GM18867 (cell line): ENCODE measurements around the gene LYPD5.
"Not testable (repeated sequence)": the region's sequence is repeated elsewhere in the genome, so short reads cannot be mapped to it uniquely, and the experiment has no call there.

Experiments
- ATAC-seq: cut with Tn5 transposase; IDR thresholded peaks from one replicate; pipeline ENCODE4 v1.9.1; 2021; ENCODE audit warnings: mild to moderate bottlenecking, moderate library complexity; ENCODE audit not compliant: unreplicated experiment

LYPD5 gene, protein sequence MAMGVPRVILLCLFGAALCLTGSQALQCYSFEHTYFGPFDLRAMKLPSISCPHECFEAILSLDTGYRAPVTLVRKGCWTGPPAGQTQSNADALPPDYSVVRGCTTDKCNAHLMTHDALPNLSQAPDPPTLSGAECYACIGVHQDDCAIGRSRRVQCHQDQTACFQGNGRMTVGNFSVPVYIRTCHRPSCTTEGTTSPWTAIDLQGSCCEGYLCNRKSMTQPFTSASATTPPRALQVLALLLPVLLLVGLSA

DNA sequence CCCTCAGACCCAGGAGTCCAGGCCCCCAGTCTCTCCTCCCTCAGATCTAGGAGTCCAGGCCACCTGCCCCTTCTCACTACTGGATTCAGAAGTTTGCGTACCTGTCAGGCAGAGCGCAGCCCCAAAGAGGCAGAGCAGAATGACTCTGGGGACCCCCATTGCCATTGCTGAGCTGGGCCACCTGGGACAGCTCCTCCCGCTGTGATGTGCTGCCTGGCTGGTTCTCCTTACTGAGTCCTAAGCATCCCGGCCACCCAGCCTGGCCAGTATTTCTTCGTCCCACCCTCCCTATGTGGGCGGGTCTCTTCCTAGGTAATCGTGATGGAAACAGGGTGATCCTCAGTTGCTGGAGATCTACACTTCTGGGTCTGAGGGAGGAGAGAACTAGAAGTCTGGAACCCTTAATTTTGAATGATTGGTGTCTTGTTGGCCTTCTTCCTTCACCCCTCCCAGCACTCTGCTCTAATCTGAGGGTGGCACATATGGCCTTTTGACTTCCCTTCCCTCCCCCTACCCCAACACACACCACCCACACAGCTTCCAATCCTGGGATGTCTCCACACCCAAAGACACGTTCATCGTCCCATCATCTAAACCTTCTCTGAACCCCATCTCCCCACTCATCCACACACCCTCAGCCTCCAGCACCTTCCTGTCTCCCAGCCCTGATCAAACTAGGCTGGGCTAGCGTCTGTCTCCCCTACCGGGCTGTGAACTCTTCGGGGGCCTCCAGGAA is at the start of gene LYPD5:
LYPD5 (minus strand) TSS at position 232 of the 736 bp plus-strand sequence; CDS start at position 165, 67 bp downstream.
- ATAC-seq: no peak

DNA sequence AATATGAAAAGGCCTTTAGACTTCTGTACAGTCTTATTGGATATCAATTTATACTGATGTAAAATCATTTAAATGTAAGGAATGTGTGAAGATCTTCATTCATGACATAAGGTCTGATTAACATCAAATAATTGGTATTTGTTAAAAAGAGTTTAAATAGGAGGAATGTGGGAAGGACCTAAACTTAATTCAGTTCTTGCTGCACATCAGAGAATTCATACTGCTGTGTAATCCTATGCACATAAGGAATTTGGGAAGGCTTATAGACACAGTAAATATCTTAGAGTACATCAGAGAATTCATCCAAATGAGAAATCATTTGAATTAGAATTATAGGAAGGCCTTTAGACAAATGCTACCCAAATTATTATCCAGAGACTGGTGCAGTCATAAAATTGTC is 46.6 kb upstream of the LYPD5 start:
- no peak for ATAC-seq

DNA sequence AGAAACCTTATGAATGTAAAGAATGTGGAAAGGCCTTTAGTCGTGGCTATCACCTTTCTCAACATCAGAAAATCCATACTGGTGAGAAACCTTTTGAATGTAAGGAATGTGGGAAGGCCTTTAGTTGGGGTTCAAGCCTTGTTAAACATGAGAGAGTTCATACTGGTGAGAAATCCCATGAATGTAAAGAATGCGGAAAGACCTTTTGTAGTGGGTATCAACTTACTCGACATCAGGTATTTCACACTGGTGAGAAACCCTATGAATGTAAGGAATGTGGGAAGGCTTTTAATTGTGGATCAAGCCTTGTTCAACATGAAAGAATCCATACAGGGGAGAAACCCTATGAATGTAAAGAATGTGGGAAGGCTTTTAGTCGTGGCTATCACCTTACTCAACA is 45.6 kb upstream of the LYPD5 start:
- no peak for ATAC-seq

DNA sequence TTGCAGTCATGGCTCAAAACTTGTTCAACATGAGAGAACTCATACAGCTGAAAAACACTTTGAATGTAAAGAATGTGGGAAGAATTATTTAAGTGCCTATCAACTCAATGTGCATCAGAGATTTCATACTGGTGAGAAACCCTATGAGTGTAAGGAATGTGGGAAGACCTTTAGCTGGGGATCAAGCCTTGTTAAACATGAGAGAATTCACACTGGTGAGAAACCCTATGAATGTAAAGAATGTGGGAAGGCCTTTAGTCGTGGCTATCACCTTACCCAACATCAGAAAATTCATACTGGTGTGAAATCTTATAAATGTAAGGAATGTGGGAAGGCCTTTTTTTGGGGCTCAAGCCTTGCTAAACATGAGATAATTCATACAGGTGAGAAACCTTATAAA is 45.0 kb upstream of the LYPD5 start:
- ATAC-seq: no peak

DNA sequence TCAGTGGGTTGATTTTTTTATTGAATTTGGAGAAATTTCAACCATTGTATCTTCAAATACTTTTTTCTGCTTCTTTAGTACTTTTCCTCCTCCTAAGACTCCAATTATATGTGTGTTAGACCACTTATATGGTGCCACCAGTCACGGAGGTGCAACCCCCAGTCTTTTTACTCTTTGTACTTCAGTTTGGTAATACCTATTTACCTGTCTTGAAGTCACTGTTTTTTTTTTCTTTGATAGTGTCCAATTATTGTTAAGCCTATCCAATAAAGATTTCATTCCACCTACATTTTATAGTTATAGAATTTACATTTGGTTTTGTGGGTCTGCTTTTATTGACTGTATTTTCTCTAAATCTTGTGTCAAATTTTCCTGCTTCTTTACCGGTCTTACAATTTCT is 39.8 kb upstream of the LYPD5 start:
- ATAC-seq: no peak

DNA sequence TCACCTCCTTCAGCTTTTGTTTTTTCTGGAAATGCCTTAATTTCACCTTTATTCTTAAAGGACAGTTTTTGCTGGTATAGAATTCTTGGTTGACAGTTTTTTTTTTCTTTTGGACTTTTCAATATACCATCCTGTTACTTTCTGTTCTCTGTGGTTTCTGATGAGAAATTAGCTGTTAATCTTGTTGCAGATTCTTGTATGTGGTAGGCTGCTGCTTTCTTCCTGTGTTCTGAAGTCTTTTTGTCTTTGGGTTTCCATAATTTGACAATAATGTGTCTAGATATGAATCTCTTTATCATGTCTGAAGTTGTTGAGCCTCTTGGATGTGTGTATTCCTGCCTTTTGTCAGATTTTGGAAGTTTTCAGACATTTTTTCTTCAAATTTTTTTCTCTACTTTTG is 36.9 kb upstream of the LYPD5 start:
- ATAC-seq: no peak

DNA sequence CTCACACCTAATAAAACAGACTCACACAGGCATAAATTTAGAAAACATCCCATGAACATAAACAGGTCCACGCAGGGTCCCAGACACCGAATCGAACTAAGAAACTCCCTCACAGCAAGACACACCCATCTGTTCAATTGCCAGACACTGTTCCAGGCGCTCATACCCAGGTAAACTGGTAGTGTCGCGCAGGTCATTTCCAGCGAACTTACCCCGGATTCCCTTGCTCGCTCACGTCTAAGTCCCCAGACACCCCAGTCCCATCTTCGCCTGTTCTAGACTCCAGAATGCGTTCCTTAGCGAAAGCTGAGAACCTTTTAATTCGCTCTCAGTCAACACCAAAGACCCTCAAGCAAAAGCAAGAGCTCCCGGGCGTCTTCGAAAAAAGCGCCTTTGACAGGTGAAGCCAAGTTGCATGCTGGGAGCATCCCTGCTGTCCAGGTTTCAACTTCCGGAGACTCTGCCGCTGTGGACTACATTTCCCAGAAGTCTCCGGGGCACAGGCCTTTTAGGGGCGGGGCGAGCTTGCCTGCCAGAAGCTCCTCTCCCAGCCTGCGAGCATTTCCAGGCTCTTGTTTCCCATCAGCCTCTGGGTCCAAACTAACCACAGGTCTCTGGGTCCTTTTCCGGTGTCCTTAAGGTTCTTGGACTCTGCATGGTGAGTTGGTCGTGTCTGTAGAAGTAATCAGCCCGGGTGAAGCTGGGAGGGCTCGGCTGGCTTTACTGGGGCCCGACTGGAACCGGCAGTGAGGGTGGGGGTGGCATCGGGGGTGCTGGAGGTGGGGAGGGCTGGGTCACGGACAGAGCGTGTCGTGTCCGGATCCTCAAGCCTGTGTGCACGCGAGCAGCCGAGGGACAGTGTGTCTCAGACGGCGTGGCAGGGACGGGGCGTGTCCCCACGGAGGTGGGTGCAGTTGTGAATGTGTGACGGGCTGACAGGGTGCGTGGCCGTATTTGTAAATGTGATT is 24.8 kb upstream of the LYPD5 start, which contains the start of gene ZNF283:
ZNF283 (plus strand) TSS at position 535 of the 968 bp plus-strand sequence. CDS start 6,184 bp downstream, outside the sequence.
- ATAC-seq: peak; percentile 80

DNA sequence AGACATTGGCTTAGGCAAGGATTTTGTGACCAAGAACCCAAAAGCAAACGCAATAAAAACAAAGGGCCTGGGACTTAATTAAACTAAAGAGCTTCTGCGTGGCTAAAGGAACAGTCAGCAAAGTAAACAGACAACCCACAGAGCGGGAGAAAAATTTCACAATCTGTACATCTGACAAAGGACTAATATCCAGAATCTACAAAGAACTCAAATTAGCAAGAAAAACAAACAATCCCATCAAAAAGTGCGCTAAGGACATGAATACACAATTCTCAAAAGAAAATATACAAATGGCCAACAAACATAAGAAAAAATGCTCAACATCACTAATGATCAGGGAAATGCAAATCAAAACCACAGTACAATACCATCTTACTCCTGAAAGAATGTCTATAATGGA is 22.3 kb upstream of the LYPD5 start:
- not testable (repeated sequence) for ATAC-seq

DNA sequence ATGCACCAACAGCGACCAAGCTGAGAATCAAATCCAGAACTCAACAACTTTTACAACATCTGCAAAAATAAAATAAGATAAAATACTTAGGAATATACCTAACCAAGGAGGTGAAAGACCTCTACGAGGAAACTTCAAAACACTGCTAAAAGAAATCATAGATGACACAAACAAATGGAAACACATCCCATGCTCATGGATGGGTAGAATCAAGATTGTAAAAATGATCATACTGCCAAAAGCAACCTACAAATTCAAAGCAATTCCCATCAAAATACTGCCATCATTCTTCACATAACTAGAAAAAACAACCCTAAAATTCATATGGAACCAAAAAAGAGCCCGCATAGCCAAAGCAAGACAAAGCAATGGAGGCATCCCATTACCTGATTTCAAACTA is 21.6 kb upstream of the LYPD5 start:
- ATAC-seq: not testable (repeated sequence)

DNA sequence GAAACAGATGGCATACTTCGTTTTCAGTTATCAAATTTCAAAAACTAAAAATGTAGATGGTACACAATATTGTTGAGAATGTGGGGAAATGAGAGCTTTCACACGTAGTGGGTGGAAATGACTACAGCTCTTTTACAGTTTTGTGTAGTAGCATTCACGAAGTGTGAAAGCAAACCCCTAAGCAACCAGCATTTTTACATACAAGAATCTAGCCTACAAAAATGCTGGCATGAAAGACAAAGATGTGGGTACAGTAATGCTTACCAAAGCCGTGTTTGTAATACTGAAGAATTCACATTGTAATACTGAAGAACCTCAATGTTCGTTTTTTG is 18.6 kb upstream of the LYPD5 start:
- no peak for ATAC-seq

DNA sequence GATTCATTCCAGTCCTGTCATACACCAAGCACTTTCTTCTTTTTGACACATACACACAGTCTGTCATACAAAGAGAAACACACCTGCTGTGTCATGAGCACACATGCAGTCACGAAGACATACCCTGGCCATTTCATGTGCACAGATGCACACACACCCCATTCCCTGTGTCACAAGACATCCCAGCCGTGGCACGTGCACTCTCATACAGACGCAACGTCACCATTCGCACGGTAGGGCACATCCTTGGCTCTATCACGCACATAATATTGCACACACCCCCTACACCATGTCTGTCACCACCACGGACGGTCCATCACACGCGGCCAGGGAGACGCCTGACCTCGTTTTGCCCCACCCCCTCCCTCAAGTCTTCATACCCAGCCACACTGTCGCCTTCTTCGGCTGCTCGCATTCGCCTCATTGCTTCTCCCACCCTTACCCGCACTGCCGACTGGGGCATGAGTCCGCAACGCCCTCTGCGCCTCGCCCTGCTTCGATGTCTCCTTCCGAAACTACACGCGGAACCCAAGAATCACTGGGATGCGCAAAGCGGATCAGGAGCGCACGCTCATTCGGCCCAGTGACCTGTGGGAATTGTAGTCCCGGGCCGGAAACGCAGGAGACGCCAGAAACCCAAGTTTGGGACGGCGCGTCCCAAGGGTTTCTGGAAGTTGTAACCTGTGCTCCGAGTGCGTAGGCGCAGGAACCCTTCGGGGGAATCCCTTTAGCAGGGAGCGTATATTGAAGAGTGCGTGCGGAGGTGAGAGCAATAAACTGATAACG is 18.0 kb upstream of the LYPD5 start:
- no peak for ATAC-seq

DNA sequence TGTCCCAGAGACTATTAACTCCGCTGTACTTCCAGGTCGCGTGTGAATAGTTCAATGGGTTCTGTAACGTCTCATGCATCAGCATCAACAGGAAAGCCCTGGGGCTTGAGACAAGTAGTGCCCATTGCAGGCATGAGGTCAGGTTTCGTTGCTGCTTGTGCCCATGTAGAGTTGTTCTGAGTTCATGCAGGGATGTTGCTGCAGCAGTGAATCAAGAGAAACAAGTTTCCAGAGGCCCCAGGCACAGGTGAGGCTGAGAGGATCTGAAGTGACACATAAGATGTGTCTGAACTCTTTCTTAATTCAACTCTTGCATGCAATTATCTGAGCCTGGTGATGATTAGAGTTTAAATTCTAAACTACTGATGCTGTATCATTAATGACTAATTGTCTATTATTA is 16.3 kb upstream of the LYPD5 start:
- ATAC-seq: no peak

DNA sequence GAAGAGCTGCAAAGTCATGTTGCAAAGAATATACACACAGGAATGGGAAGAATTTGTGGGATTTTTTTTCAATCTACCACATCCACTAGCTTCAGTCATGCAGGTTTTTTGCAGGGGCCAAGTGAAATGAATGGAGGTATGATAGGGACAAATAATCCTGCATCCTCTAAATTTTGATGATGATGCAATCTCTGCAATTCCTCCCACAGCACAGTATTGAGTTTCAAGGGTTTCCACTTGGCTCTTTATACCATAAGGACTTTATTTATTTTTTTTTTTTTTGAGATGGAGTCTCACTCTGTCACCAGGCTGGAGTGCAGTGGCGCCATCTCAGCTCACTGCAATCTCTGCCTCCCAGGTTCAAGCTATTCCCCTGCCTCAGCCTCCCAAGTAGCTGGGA is 15.2 kb upstream of the LYPD5 start:
- ATAC-seq: not testable (repeated sequence)

DNA sequence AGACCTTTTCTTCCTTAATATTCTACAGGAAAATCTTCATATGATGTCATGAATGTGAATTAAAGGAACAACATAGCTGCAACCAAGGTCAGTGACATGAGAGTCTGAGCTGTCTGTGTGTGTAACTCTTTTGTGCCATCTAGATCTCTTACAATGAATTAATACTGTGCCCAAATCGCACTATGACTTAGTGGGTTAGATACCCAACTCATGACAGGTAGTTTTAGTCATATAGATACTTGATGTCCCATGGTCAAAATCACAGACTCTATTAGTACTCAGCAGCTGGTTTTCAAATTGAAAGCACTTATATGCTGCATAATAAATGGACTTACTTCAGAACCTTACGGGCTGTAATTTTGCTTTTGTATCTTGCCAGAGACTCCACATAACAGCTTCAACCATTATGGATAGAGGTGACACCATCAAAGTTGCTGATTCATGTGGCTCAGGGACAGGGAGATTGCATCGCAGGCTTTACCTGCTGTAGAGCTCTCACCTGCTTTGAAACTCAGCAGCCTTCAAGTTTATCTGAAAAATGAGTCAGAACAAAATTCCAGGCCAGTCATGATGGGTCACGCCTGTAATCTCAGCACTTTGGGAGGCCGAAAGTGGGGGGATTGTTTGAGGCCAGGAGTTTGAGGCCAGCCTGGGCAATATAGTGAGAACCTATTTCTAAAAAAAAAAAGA is 12.6 kb upstream of the LYPD5 start:
- ATAC-seq: no peak

DNA sequence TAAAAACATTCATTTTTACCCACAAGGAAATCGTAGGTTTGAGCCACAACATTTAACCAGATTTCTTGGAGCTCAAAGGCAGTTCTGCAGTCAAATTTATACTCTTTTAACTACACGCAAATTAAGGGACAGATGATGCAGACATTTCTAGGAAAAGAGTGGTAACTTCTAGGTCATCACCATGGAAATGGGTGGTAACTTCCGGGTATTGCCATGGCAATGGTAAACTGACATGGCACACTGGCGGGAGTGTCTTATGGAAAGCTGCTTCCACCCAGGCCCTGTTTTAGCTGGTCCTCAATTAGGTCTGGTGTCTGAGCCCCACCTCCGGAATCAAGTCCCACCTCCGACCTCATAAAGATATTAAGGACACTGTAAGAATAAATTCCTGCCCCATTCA is 10.4 kb upstream of the LYPD5 start:
- no peak for ATAC-seq

DNA sequence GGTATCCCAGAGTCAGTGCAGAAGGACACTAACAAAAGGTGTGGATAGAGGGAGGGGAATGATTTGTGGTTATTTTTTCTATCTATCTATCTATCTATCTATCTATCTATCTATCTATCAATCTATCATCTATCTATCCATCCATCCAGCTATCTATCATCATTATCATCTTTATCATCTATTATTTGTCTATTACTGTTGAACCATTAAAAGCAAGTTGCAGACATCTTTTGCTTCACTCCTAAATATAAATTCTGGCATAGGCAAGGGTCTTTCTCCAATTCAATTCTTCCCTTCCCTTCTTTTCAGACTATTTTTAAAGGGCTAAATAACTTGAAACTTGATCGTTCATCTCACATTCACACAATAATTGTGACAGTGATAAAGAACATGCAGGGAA is 10.0 kb upstream of the LYPD5 start:
- ATAC-seq: no peak

DNA sequence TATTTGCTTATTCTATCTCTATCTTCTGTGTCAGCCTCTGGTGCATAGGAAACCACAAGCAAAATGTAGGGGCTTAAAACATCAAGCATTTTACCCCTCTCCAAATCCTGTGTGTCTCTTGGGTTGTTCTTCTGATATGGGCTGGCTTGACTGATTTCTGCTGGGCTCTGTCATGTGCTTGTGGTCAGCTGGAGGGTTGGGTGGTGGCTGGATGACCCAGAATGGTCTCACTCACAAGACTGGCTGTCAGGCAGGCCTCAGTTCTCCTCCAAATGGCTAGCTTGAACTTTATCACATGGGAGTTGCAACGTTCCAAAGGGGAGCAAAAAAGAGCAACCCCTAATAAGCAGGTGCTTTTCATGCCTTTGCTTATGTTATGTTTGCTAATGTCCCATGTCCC is 9.6 kb upstream of the LYPD5 start:
- ATAC-seq: no peak

DNA sequence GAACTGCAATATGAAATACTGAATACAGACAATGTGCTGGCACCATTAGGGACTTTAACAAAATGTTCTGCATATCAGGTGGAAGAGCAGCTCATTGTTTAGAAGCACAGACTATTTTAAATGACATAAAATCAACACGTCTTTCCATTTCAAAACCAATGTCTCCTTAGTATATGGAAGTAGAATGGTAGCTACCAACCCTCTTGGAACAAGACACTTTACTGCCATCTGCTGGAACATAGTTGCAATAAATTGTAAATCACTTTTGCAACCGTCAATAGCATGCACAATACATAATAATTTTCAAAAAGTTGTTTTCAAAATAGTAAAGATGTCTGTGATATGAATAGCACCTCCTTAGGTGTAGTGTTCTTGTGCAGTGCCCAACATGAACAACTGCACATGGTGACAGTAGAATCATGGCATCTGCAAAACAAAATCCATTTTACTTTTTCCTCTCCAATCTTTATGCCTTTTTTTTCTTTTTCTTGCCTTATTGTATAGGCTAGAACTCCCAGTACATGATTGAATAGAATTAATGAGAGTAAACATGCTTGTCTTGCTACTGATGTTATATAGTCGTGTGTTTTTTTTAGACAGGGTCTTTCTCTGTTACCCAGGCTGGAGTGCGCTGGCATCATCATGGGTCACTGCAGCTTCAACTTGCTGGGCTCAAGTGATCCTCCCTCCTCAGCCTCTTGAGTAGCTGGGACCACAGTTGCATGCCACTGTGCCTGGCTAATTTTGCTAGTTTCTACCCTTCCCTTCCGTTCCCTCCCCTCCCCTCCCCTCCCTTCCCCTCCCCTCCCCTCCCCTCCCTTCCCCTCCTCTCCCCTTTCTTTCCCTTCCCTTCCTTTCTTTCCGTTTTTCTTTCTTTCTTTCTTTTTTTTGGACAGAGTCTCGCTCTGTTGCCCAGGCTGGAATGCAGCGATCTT is 7.8 kb upstream of the LYPD5 start:
- no peak for ATAC-seq

DNA sequence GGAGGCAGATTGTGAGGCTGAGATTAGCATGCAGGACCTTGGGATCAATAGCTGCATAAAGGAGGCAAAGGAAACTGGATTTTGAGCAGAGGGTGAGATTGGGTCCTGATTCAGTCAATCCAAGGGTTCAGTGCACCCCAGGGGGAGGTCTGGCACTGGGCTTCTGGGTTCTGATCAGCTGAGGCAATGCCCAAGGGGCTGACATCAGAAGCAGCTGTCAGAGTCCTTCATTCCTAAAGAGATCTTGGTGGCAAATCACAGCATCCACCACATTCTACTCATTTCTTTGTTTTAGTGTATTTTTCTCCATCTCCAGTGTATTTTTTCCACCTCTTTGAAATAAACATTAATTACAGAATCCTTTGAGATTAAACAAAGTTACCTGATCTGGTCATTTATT is 5.4 kb upstream of the LYPD5 start:
- ATAC-seq: no peak
